ENCODE data around the gene PRKAB1.
"Not testable (repeated sequence)": the region's sequence is repeated elsewhere in the genome, so short reads cannot be mapped to it uniquely, and the experiment has no call there.

Gene PRKAB1

GRCh38 chr12:119684711-119685369 lies 16.9 kb downstream of the PRKAB1 start:
- DNase-seq (ENCODE audit: low read depth): no peak

DNA sequence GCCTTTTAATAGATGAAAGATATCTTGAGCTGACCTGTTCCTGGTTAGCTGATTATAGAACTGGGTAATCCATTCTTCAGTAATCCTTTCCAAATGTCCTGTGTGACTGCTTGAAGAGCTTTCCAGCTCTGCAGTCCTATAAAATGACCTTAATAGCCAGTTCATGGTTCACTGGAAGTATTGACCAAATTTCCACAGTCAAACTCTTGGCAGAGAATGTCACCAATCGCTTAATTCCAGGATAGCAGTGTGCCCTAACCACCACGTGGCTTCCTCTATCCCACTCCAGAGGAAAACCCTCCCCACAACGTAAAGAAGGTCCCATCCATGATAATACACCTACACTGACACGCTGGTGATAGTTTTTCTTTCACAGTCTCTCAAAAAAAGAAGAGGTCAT lies 17.4 kb downstream of the PRKAB1 start:
- DNase-seq (ENCODE audit: low read depth): no peak

DNA sequence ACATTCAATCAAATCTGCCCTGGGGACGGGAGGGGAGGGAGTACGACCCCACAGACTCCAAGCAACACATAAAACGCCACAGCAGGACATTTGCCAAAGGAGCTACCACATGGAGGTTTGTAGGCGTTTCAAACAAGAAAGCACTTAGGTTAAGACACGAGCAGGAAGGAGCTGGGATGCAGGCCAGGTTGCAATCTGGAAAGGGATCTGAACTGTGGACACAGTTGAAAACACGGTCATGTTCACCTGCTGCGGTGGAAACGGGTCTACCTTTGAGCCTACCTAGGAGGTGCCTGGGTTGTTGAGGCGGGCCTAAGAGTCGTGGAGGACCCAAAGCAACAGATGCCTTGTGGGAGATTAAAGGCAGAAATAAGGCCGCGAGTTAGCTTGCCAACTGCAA lies 18.4 kb downstream of the PRKAB1 start:
- DNase-seq (ENCODE audit: low read depth): no peak

DNA sequence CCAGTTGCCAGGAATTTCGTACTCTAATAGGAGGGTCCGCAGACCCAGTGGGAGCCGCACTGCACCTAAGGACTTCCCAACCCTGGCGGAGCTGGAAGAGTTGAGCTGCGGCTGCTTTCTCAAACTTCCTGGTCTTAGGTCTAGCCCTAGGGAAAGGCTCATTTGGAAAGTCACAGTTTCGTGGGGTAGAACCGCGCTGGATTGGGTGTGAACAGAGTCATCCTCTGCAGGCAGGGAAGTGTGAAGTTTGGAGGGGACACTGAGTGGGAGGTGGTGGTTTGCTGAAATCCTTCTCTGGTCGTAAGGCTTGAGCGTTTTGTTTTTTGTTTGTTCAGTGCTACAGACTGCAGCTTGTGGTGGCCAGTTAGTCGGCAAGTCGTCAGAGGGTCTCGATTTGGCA lies 18.8 kb downstream of the PRKAB1 start:
- DNase-seq (ENCODE audit: low read depth): no peak

- no peak for DNase-seq (ENCODE audit: low read depth)
These were observed 19.5 kb downstream of the PRKAB1 start for GRCh38 chr12:119687406-119687805.

GRCh38 chr12:119687879-119688278 lies 19.9 kb downstream of the PRKAB1 start:
- DNase-seq (ENCODE audit: low read depth): no peak

- DNase-seq (ENCODE audit: low read depth): no peak
These were observed 22.1 kb downstream of the PRKAB1 start for GRCh38 chr12:119689935-119690500.

GRCh38 chr12:119691202-119691810 lies 23.4 kb downstream of the PRKAB1 start:
- DNase-seq (ENCODE audit: low read depth): no peak

DNA sequence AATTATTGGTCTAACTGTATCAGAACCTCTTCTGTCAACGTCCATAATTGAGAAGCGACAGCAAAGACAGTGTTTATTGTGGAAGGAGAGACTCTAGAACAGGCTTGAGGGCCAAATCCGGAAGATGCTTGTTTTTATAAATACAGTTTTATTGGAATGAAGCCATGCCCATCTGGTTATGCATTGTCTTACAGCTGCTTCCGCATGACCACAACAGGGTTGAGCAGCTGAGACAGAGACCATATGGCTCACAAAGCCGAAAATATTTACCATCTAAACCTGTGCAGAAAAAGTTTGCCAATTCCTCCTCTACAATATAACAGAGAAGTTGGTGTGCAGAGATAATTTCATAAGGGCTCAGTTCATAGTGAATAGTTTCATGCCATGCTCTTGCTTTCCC lies 24.5 kb downstream of the PRKAB1 start:
- DNase-seq (ENCODE audit: low read depth): no peak

- DNase-seq (ENCODE audit: low read depth): no peak
These were observed 25.1 kb downstream of the PRKAB1 start for GRCh38 chr12:119692997-119693396.

DNA sequence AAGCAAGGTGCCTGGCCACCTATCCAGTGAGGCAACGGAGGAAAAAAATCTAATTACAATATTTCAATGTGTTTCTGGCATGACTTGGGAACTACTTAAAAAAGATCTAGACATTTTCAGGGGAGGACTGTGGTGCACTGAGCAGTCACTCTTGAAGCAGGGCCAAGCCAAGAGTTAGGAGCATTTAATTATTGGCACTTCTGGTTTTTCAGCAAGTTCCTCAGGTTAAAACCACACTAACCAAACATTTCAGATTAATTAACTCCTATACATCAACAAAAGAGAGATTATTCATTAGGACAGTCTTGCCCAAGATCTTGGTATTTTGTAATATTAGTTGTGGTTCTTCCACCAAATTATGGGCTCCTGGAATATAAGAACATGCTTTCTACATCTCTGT lies 25.6 kb downstream of the PRKAB1 start:
- no peak for DNase-seq (ENCODE audit: low read depth)

- DNase-seq (ENCODE audit: low read depth): no peak
These were observed 26.2 kb downstream of the PRKAB1 start for GRCh38 chr12:119694111-119694510.

DNA sequence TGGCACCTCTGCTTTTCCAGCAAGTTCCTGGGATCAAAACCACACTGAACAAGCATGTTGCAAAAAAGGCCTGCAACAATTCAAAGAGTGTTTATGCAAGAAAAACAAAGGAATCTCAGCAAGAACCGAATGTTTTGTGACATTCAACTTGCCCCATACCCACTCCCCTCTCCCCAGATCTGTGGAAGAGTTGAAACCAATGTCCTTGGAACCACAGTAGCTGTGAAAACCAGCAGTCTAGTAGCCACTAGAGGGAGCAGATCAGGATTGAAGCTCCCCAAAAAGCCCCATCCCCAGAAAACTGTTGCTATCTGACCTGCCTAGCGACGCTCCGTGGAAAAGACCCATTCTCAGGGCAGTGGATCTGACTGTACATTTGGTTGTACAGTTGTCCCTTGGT lies 27.1 kb downstream of the PRKAB1 start:
- no peak for DNase-seq (ENCODE audit: low read depth)

- no peak for DNase-seq (ENCODE audit: low read depth)
These were observed 29.0 kb downstream of the PRKAB1 start for GRCh38 chr12:119696943-119697342.

GRCh38 chr12:119699199-119699760 lies 31.3 kb downstream of the PRKAB1 start:
- no peak for DNase-seq (ENCODE audit: low read depth)

DNA sequence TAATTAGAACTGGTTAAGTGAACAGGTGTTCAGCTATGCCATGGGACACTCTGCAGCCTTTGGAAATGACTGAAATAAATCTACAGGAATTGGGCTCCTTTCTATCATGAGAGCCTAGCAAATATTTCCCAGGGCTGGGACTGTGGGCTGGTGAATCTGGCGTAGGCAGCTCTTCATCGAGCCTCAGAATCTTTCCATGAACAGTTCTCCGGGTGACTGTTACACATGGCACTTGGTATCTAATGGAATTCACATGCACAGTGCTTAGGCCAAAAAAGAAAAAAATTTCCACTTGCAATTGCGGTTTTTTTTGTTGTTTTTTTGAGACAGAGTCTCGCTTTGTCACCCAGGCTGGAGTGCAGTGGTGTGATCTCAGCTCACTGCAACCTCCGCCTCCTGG lies 32.1 kb downstream of the PRKAB1 start:
- no peak for DNase-seq (ENCODE audit: low read depth)

DNA sequence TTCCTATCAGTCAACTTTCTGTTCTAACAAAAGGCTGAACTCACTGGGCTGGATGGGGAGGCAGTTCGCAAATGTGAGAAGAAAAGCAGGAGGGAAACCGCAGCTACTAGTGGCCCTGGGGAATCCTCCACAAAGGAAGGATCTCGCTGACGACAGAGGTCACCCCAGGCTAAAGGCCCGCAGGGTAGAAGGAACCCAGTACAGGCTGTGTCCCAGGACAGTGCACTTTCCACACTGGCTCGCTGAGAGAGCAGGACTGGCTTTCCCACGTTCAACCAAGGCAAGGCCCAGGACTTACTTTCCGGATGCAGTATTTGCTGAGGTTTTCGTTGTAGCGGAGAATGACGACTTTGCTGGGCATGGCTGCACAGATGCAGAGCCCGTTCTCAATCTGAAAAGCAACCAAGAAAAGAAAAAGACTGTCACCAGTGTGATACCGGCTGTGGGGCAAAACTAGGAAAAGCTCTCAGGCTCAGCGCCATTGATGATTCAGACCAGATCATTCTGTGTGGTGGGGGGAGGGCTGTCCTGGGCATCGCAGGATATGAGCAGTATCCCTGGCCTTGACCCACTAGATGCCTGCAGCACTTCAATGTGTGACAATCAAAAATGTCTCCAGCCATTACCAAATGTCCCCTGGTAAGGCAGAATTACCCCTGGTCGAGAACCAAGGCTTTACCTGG lies 36.3 kb downstream of the PRKAB1 start:
- DNase-seq (ENCODE audit: low read depth): no peak

DNA sequence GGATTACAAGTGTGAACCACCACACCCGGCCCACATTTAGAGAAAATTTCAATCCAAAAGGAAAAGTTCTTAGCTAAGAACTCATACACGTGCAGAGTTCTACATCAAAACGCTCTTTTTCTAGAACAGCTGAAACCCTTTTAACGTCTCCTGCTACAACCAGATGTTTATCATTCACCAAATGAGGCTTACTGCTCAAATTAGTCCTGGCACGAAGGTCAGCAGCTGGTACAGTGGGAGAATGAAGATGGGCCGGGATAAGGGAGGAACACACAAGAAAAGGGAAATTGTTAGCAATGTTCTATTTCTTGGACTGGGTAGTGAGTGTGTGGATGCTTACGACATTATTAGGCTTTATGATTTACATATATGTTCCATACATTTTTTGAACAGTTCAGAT lies 37.2 kb downstream of the PRKAB1 start:
- DNase-seq (ENCODE audit: low read depth): no peak

GRCh38 chr12:119706427-119706826 lies 38.5 kb downstream of the PRKAB1 start:
- not testable (repeated sequence) for DNase-seq (ENCODE audit: low read depth)

DNA sequence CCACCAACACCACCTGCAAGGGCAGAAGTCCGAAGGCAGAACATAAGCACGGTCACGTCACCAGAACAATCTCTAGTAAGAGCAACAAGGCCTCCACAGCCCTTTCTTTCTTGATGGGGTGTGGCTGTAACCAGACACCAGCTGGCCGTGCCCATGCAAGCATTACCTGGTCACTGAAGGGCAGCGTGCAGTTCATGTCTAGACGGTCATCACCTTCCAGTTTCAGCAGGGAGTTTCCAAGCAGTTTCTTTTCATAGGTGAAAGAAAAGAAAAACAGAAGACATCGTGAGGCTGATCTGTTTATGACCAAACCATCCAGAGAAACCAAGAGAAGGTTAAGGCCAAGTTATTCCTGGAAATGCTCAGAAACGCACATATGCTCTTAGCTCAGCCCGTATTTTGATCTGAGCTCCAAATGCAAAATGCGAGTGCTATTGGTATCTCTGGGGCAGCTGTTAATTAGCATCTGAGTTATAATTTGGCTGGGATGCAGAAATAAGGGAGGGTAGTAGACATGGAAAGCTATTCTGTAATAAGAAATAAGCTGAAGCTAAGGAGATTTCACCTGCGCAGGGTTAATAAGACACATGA lies 42.5 kb downstream of the PRKAB1 start:
- DNase-seq (ENCODE audit: low read depth): no peak

DNA sequence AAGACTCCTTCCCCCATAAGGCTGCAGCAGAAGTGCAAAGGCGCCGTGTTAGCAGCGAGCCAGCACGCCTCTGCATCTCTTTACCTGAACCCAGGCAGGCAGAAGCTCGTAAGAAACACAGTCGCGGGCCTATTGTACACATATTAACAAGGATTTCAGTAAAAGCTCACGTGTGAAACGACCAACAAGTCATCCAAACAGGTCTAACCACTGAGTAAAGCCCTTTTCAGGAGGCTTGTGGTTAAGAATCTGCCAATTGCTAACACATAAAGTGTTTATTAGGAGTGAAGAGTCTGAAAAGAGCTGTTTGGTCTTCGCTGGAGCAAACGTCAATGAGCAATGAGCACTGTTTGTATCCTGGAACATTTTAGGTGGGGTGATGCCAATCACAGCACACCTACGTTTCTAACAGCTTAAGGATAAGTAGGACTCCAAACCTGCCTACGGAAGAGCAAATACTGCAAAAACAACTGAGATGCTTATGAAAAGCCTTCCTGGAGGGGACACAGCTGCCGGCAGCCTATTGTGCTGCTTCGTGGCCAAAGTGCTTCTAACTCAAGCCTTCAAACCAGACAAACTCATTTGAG lies 43.1 kb downstream of the PRKAB1 start:
- no peak for DNase-seq (ENCODE audit: low read depth)

DNA sequence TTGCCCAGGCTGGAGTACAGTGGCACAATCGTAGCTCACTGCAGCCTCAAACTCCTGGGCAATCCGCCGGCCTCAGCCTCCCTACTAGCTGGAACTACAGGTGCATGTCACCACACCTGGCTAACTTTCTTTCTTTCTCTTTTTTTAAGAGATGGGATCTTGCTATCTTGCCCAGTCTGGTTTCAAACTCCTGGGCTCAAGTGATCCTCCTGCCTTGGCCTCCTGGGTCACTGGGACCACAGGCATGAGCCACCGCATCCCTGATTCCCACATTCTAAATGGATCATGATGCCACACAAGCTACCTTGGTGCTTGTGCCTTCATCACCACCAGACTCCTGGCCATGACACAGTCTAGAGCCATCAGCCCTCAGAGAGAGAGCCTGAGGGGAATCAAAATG lies 43.8 kb downstream of the PRKAB1 start:
- DNase-seq (ENCODE audit: low read depth): no peak
